Erythroblast (primary cell): Measurements from ENCODE around the gene HFE.
"Not testable (repeated sequence)": the region's sequence is repeated elsewhere in the genome, so short reads cannot be mapped to it uniquely, and the experiment has no call there.

ENCODE experiments used
- DNase-seq, 2 experiments: peaks; one replicate each; lab custom pipeline; 2025; lab: John Stamatoyannopoulos, UW
- GATA1 ChIP-seq: IDR thresholded peaks from 2 replicates; pipeline ENCODE4 v1.6.1; 2011; ENCODE audit warnings: low read depth, mild to moderate bottlenecking, control low read depth, low read length, moderate library complexity
- POLR2A ChIP-seq: IDR thresholded peaks from 2 replicates; pipeline ENCODE4 v1.6.1; 2011; ENCODE audit warnings: mild to moderate bottlenecking, low read length

HFE gene

GRCh38 chr6:26115226-26115625 is 28.0 kb downstream of the HFE start:
- DNase-seq = no peak
- no peak for TF ChIP-seq GATA1
- no peak for TF ChIP-seq POLR2A

GRCh38 chr6:26116267-26116666 is 29.0 kb downstream of the HFE start:
- TF ChIP-seq GATA1 = no peak
- no peak for TF ChIP-seq POLR2A

GRCh38 chr6:26118999-26119398 is 31.8 kb downstream of the HFE start:
- no peak for DNase-seq
- no peak for TF ChIP-seq POLR2A
- TF ChIP-seq GATA1 = no peak

More at GRCh38 chr6:26116267-26116666, 29.0 kb downstream of the HFE start:
- no peak for DNase-seq

- DNase-seq = not testable (repeated sequence)
Measured at GRCh38 chr6:26120115-26120514, 32.9 kb downstream of the HFE start.

GRCh38 chr6:26120807-26121140 is 33.5 kb downstream of the HFE start:
- no peak for DNase-seq
- TF ChIP-seq GATA1 (no peak), POLR2A (no peak)

- TF ChIP-seq GATA1 = no peak
- no peak for TF ChIP-seq POLR2A
- no peak for DNase-seq
Measured at GRCh38 chr6:26121141-26122004, 34.1 kb downstream of the HFE start.

GRCh38 chr6:26122005-26122388 is 34.8 kb downstream of the HFE start:
- peak; percentile 73 to 86 for DNase-seq

GRCh38 chr6:26122402-26122792 is 35.2 kb downstream of the HFE start:
- DNase-seq = no peak
- no peak for TF ChIP-seq POLR2A
- TF ChIP-seq GATA1 = no peak

More at GRCh38 chr6:26122005-26122388, 34.8 kb downstream of the HFE start:
- no peak for TF ChIP-seq POLR2A
- TF ChIP-seq GATA1 = no peak

- DNase-seq = peak; percentile 98 to 99
- peak; percentile 82 for TF ChIP-seq POLR2A
- no peak for TF ChIP-seq GATA1
Measured at GRCh38 chr6:26122793-26123674, 35.8 kb downstream of the HFE start.

- TF ChIP-seq POLR2A (peak; percentile 88), GATA1 (no peak)
- no peak for DNase-seq
Measured at GRCh38 chr6:26123675-26123946, 36.4 kb downstream of the HFE start.

- peak; percentile 96 to 99 for DNase-seq
- TF ChIP-seq POLR2A (peak; percentile 91), GATA1 (no peak)
Measured at GRCh38 chr6:26123947-26124780, 36.9 kb downstream of the HFE start.

GRCh38 chr6:26124781-26125685 is 37.8 kb downstream of the HFE start:
- DNase-seq = peak; percentile 81 to 86
- TF ChIP-seq GATA1 = no peak
- TF ChIP-seq POLR2A = peak; percentile 65

- no peak for DNase-seq
- TF ChIP-seq GATA1 (no peak), POLR2A (peak; percentile 30)
Measured at GRCh38 chr6:26126394-26127235, 39.4 kb downstream of the HFE start.
